IMR-90 (cell line): ENCODE data around the gene SRPK2. TPM values are rescaled to one million over a fixed set of nuclear protein-coding genes. Genes with fewer than 3 reads are reported as not detected.

Experiments used
- ATAC-seq: fragments of 200-7000 bp; cut with Tn5 transposase; 2 replicates; pipeline ENCODE4 v1.9.1; 2020; ENCODE audit warnings: low read depth, mild to moderate bottlenecking, moderate library complexity
- BruUV-seq: library from RNA; stranded (reverse); fragments of 400-500 nt; replicated peaks from 2 replicates; lab custom pipeline; 2021; lab: Mats Ljungman, UMichigan
- CTCF ChIA-PET: fragments of 300-600 bp; formaldehyde crosslinking; extraction: SDS; loops from one replicate; lab custom pipeline; 2021; ENCODE audit warnings: antibody characterized with exemption; lab: Yijun Ruan, JAX
- POLR2A ChIA-PET: fragments of 300-600 bp; sonication (Branson Sonifier 250); formaldehyde crosslinking; loops from one replicate; lab custom pipeline; 2022; ENCODE audit warnings: antibody characterized with exemption; ENCODE audit not compliant: unreplicated experiment; lab: Charles Lee
- DNase-seq: peaks from one replicate; pipeline ENCODE4 v3.0.0; 2013
- H2AFZ ChIP-seq: replicated peaks from 2 replicates; pipeline ENCODE3; 2013; ENCODE audit warnings: low read length, mild to moderate bottlenecking; ENCODE audit not compliant: poor library complexity
- H2AK5ac ChIP-seq: 2 replicates; pipeline ENCODE4 v1.6.1; 2013; ENCODE audit warnings: low read depth, low read length, inconsistent platforms
- H2AK9ac ChIP-seq: replicated peaks from 2 replicates; pipeline ENCODE3; 2013; ENCODE audit warnings: mild to moderate bottlenecking, low read depth, low read length, moderate library complexity; ENCODE audit not compliant: poor library complexity
- H2BK120ac ChIP-seq: 2 replicates; pipeline ENCODE4 v1.6.1; 2013; ENCODE audit warnings: low read depth, low read length, inconsistent platforms
- H2BK15ac ChIP-seq: 3 replicates; pipeline ENCODE4 v1.6.1; 2013; ENCODE audit warnings: low read depth, low read length, inconsistent platforms
- H2BK20ac ChIP-seq: 2 replicates; pipeline ENCODE4 v1.6.1; 2013; ENCODE audit warnings: low read depth, mild to moderate bottlenecking, inconsistent platforms, low read length, moderate library complexity
- H2BK5ac ChIP-seq: 2 replicates; pipeline ENCODE4 v1.6.1; 2013; ENCODE audit warnings: mild to moderate bottlenecking, low read depth, low read length, inconsistent platforms; ENCODE audit not compliant: poor library complexity, severe bottlenecking
- H3K14ac ChIP-seq: replicated peaks from 2 replicates; pipeline ENCODE4 v1.6.1; 2013; ENCODE audit warnings: low read depth, low read length, inconsistent platforms
- H3K18ac ChIP-seq: 2 replicates; pipeline ENCODE4 v1.6.1; 2013; ENCODE audit warnings: low read depth, low read length, control low read depth
- H3K23ac ChIP-seq: 2 replicates; pipeline ENCODE4 v1.6.1; 2013; ENCODE audit warnings: low read depth, low read length, inconsistent platforms
- H3K27ac ChIP-seq: 2 replicates; pipeline ENCODE4 v1.5.1; 2013; ENCODE audit warnings: mild to moderate bottlenecking, control low read depth, low read length; ENCODE audit not compliant: insufficient read depth
- H3K27me3 ChIP-seq: 2 replicates; pipeline ENCODE4 v1.6.1; 2013; ENCODE audit warnings: low read length; ENCODE audit not compliant: control insufficient read depth, insufficient read depth
- H3K36me3 ChIP-seq: 2 replicates; pipeline ENCODE4 v1.6.1; 2013; ENCODE audit warnings: low read length, mixed read lengths; ENCODE audit not compliant: control insufficient read depth, insufficient read depth
- H3K4ac ChIP-seq: 2 replicates; pipeline ENCODE4 v1.6.1; 2013; ENCODE audit warnings: low read depth, low read length, inconsistent platforms
- H3K4me1 ChIP-seq: 2 replicates; pipeline ENCODE4 v1.6.1; 2013; ENCODE audit warnings: low read length, mixed read lengths; ENCODE audit not compliant: control insufficient read depth, insufficient read depth
- H3K4me2 ChIP-seq: 2 replicates; pipeline ENCODE4 v1.6.1; 2013; ENCODE audit warnings: low read depth, mild to moderate bottlenecking, control low read depth, low read length, moderate library complexity
- H3K4me3 ChIP-seq: 2 replicates; pipeline ENCODE4 v1.5.1; 2013; ENCODE audit warnings: low read depth, mild to moderate bottlenecking, control low read depth, low read length, moderate library complexity; ENCODE audit not compliant: insufficient read depth
- H3K56ac ChIP-seq: 2 replicates; pipeline ENCODE4 v1.6.1; 2013; ENCODE audit warnings: low read length, inconsistent platforms; ENCODE audit not compliant: insufficient read depth; ENCODE audit errors: extremely low read depth
- H3K79me1 ChIP-seq, 2 experiments: 2 replicates each; pipeline ENCODE4 v1.6.1; 2013; ENCODE audit warnings: low read length in 2 of 2, inconsistent platforms in 1 of 2, low read depth in 1 of 2
- H3K9ac ChIP-seq: 2 replicates; pipeline ENCODE4 v1.6.1; 2013; ENCODE audit warnings: low read depth, low read length, control low read depth
- H3K9me1 ChIP-seq: 2 replicates; pipeline ENCODE4 v1.6.1; 2013; ENCODE audit warnings: low read length, inconsistent platforms; ENCODE audit not compliant: insufficient read depth
- H3K9me3 ChIP-seq: 2 replicates; pipeline ENCODE4 v1.6.1; 2013; ENCODE audit warnings: low read length; ENCODE audit not compliant: control insufficient read depth, insufficient read depth
- H4K20me1 ChIP-seq: 2 replicates; pipeline ENCODE4 v1.6.1; 2013; ENCODE audit warnings: low read length, inconsistent platforms; ENCODE audit not compliant: insufficient read depth
- H4K5ac ChIP-seq: 2 replicates; pipeline ENCODE4 v1.6.1; 2013; ENCODE audit warnings: mild to moderate bottlenecking, low read depth, low read length, control low read depth
- H4K8ac ChIP-seq, 2 experiments: 2 replicates each; pipeline ENCODE4 v1.6.1; 2013; ENCODE audit warnings: low read depth in 2 of 2, low read length in 2 of 2, control low read depth in 1 of 2, inconsistent platforms in 1 of 2
- H4K91ac ChIP-seq: 2 replicates; pipeline ENCODE4 v1.6.1; 2013; ENCODE audit warnings: low read depth, low read length, inconsistent platforms; ENCODE audit not compliant: insufficient read depth
- CTCF ChIP-seq: conservative IDR thresholded peaks from 2 replicates; pipeline ENCODE4 v1.5.1; 2012; ENCODE audit warnings: mild to moderate bottlenecking, low read depth, low read length, improper control_type of control experiment
- MAZ ChIP-seq: IDR thresholded peaks from 2 replicates; pipeline ENCODE4 v1.6.1; 2012; ENCODE audit warnings: low read depth, mild to moderate bottlenecking, low read length, improper control_type of control experiment, moderate library complexity, borderline replicate concordance
- MXI1 ChIP-seq: IDR thresholded peaks from 2 replicates; pipeline ENCODE4 v1.6.1; 2012; ENCODE audit warnings: low read depth, mild to moderate bottlenecking, low read length, moderate library complexity, borderline replicate concordance
- NFE2L2 ChIP-seq: fragments of 150-350 bp; IDR thresholded peaks from 2 replicates; pipeline ENCODE4 v1.6.1; 2016; ENCODE audit warnings: low read depth, mild to moderate bottlenecking, low read length
- RCOR1 ChIP-seq: IDR thresholded peaks from 2 replicates; pipeline ENCODE4 v1.6.1; 2012; ENCODE audit warnings: mild to moderate bottlenecking, low read length, improper control_type of control experiment; ENCODE audit not compliant: insufficient replicate concordance
- SMC3 ChIP-seq: fragments of 150-350 bp; IDR thresholded peaks from 2 replicates; pipeline ENCODE4 v1.6.1; 2016; ENCODE audit warnings: low read depth, mild to moderate bottlenecking, antibody characterized with exemption, low read length, moderate library complexity
- WGBS, 2 experiments: methylation state at CpG; one replicate each; pipeline versions ENCODE4 v1.1.5 to v1.1.7; 2013; ENCODE audit warnings: missing lambda C conversion rate in 2 of 2; ENCODE audit not compliant: insufficient read length in 1 of 2; ENCODE audit errors: extremely low coverage in 2 of 2; 5-methylcytosine and 5-hydroxymethylcytosine counted together
- dilution Hi-C: fragments of 300-500 bp; cut with HindIII; formaldehyde crosslinking; loops from one replicate; pipeline ENCODE4 v1.14.3; 2018; ENCODE audit warnings: low sequenced_read_pairs; ENCODE audit not compliant: unreplicated experiment
- in situ Hi-C: fragments of 300-500 bp; cut with MboI; formaldehyde crosslinking; loops from 3 replicates; pipeline ENCODE4 v1.14.3; 2019; ENCODE audit warnings: low sequenced_read_pairs, inconsistent platforms, mixed read lengths
- intact Hi-C: fragments of 100-400 bp; cut with micrococcal nuclease; formaldehyde crosslinking; loops from 2 replicates; pipeline ENCODE4 v1.10.0; 2022
- polyA plus RNA-seq, 3 experiments: library from polyadenylated mRNA; depleted of rRNA; stranded (reverse); fragments of >200 nt; gene quantifications; 2 replicates each; pipeline ENCODE4 v1.2.3, GENCODE V29; 2012; ENCODE audit warnings: low replicate concordance in 1 of 3
- total RNA-seq: library from RNA; depleted of rRNA; stranded (reverse); fragments of >200 nt; gene quantifications from 2 replicates; pipeline ENCODE4 v1.2.3, GENCODE V29; 2012

The SRPK2 gene
- total and polyA plus RNA-seq, 2 of the 4 experiments (the other 2 are of a cell fraction): 13.2 to 33.0 TPM

DNA sequence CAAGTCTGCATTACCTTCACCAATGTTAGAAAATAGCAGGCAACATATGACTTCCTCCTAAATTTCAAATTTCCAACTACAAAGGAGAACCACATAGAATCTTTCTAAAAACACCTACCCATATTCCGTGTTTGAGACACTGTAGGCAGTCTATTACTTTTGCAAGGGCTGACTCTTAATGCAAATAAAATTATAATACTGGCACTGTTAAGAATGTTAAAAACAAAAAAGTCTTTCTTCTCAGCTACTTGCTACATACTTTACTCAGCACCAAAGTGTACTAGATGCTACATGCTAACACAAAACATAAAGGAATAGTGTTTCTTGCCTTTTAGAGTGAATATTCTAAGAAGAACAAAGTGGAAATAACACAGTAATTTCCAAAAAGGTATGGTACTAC, 65.4 kb downstream of the SRPK2 start:
- dilution Hi-C loops: no loop called here
- Histone ChIP-seq H4K20me1 (peaks cover 58% of the 10 kb centered on the region), H3K4ac (no peak overlapping the region)

More for the DNA sequence above, 65.4 kb downstream of the SRPK2 start:
- WGBS, 2 experiments: no CpG with 5 or more reads among the region's 1 CpG
- Histone ChIP-seq H3K56ac (no peak overlapping the region), H3K4me3 (no peak overlapping the region), H2AFZ (no peak overlapping the region), H2BK20ac (no peak overlapping the region), H4K5ac (no peak overlapping the region), H4K8ac (no peak overlapping the region), H3K27ac (no peak overlapping the region), H3K79me1 (peaks cover 30 to 78% of the 10 kb centered on the region in 2 experiments), H3K9me1 (0 out of 2 replicates have a peak, but pooled peaks cover 13% of the 10 kb centered on the region), H2BK15ac (no peak overlapping the region), H3K23ac (no peak overlapping the region), H3K14ac (no peak overlapping the region), H3K36me3 (no peaks in the 10 kb centered on the region), H3K4me2 (no peak overlapping the region), H4K91ac (no peak overlapping the region), H3K18ac (no peak overlapping the region), H2BK5ac (no peak overlapping the region), H3K9me3 (no peaks in the 10 kb centered on the region), H3K9ac (no peak overlapping the region), H2AK5ac (no peak overlapping the region), H3K4me1 (no peaks in the 10 kb centered on the region), H2BK120ac (no peak overlapping the region), H2AK9ac (no peak overlapping the region), H3K27me3 (no peaks in the 10 kb centered on the region)
- TF ChIP-seq CTCF (no peak), SMC3 (no peak), MAZ (no peak), NFE2L2 (no peak), RCOR1 (no peak), MXI1 (no peak)
- intact Hi-C loops: no loop called here
- ATAC-seq (no peak), DNase-seq (no peak)
- ChIA-PET POLR2A (no interaction called here), CTCF (no interaction called here)
- no TSS peak for BruUV-seq
- in situ Hi-C loops: no loop called here
